ENCODE data around the gene HSD3B2.

Gene HSD3B2

GRCh38 chr1:119385650-119386049, 29.3 kb upstream of the HSD3B2 start:
- H3K4me1 Mint-ChIP-seq = no peaks in the 10 kb centered on the region
- no peak overlapping the region for H3K27ac Mint-ChIP-seq
- H3K36me3 Mint-ChIP-seq = no peaks in the 10 kb centered on the region
- no peaks in the 10 kb centered on the region for H3K9me3 Mint-ChIP-seq
- H3K27me3 Mint-ChIP-seq = peaks cover 7% of the 10 kb centered on the region
- H3K4me3 Mint-ChIP-seq = no peak overlapping the region

GRCh38 chr1:119387858-119388257, 27.1 kb upstream of the HSD3B2 start:
- Mint-ChIP-seq H3K9me3 (no peaks in the 10 kb centered on the region), H3K4me3 (no peak overlapping the region), H3K27me3 (peaks cover 7% of the 10 kb centered on the region), H3K36me3 (no peaks in the 10 kb centered on the region), H3K27ac (no peak overlapping the region), H3K4me1 (no peaks in the 10 kb centered on the region)

GRCh38 chr1:119388450-119388849, 26.5 kb upstream of the HSD3B2 start:
- no peak overlapping the region for H3K27ac Mint-ChIP-seq
- H3K9me3 Mint-ChIP-seq = no peaks in the 10 kb centered on the region
- peaks cover 11% of the 10 kb centered on the region for H3K27me3 Mint-ChIP-seq
- H3K36me3 Mint-ChIP-seq = no peaks in the 10 kb centered on the region
- H3K4me3 Mint-ChIP-seq = no peak overlapping the region
- no peaks in the 10 kb centered on the region for H3K4me1 Mint-ChIP-seq

- Mint-ChIP-seq H3K36me3 (no peaks in the 10 kb centered on the region), H3K9me3 (no peaks in the 10 kb centered on the region), H3K27me3 (peaks cover 11% of the 10 kb centered on the region), H3K4me3 (no peak overlapping the region), H3K4me1 (no peaks in the 10 kb centered on the region), H3K27ac (no peak overlapping the region)
Measured at GRCh38 chr1:119390526-119390925, 24.4 kb upstream of the HSD3B2 start.

- Mint-ChIP-seq H3K9me3 (no peaks in the 10 kb centered on the region), H3K27me3 (peaks cover 11% of the 10 kb centered on the region), H3K27ac (no peak overlapping the region), H3K36me3 (no peaks in the 10 kb centered on the region), H3K4me3 (no peak overlapping the region), H3K4me1 (no peaks in the 10 kb centered on the region)
Measured at GRCh38 chr1:119391749-119392148, 23.2 kb upstream of the HSD3B2 start.

- Mint-ChIP-seq H3K4me3 (no peak overlapping the region), H3K4me1 (no peaks in the 10 kb centered on the region), H3K27me3 (peaks cover 11% of the 10 kb centered on the region), H3K27ac (no peak overlapping the region), H3K36me3 (no peaks in the 10 kb centered on the region), H3K9me3 (no peaks in the 10 kb centered on the region)
Measured at GRCh38 chr1:119394085-119394484, 20.9 kb upstream of the HSD3B2 start.

GRCh38 chr1:119396982-119397381, 18.0 kb upstream of the HSD3B2 start:
- Mint-ChIP-seq H3K4me1 (no peaks in the 10 kb centered on the region), H3K27ac (no peak overlapping the region), H3K36me3 (no peaks in the 10 kb centered on the region), H3K27me3 (peaks cover 7% of the 10 kb centered on the region), H3K9me3 (no peaks in the 10 kb centered on the region), H3K4me3 (no peak overlapping the region)

- Mint-ChIP-seq H3K36me3 (no peaks in the 10 kb centered on the region), H3K27me3 (peaks cover 9% of the 10 kb centered on the region), H3K4me1 (no peaks in the 10 kb centered on the region), H3K27ac (no peak overlapping the region), H3K4me3 (no peak overlapping the region), H3K9me3 (peaks cover 5% of the 10 kb centered on the region)
Measured at GRCh38 chr1:119397986-119398385, 17.0 kb upstream of the HSD3B2 start.

GRCh38 chr1:119404736-119405135, 10.2 kb upstream of the HSD3B2 start:
- H3K9me3 Mint-ChIP-seq = peaks cover 5% of the 10 kb centered on the region
- no peaks in the 10 kb centered on the region for H3K36me3 Mint-ChIP-seq
- H3K4me3 Mint-ChIP-seq = no peak overlapping the region
- no peaks in the 10 kb centered on the region for H3K4me1 Mint-ChIP-seq
- peaks cover 13% of the 10 kb centered on the region for H3K27me3 Mint-ChIP-seq
- no peak overlapping the region for H3K27ac Mint-ChIP-seq

- Mint-ChIP-seq H3K27me3 (peaks cover 8% of the 10 kb centered on the region), H3K36me3 (no peaks in the 10 kb centered on the region), H3K9me3 (no peaks in the 10 kb centered on the region), H3K4me3 (no peak overlapping the region), H3K27ac (no peak overlapping the region), H3K4me1 (no peaks in the 10 kb centered on the region)
Measured at GRCh38 chr1:119409731-119410130, 5.2 kb upstream of the HSD3B2 start.

- Mint-ChIP-seq H3K27ac (no peak overlapping the region), H3K27me3 (peaks cover 2% of the 10 kb centered on the region), H3K4me1 (no peaks in the 10 kb centered on the region), H3K4me3 (no peak overlapping the region), H3K9me3 (no peaks in the 10 kb centered on the region), H3K36me3 (no peaks in the 10 kb centered on the region)
Measured at GRCh38 chr1:119410961-119411360, 4.0 kb upstream of the HSD3B2 start.

GRCh38 chr1:119416006-119416640, 1.2 kb downstream of the HSD3B2 start:
- no peak overlapping the region for H3K27ac Mint-ChIP-seq
- no peaks in the 10 kb centered on the region for H3K36me3 Mint-ChIP-seq
- H3K9me3 Mint-ChIP-seq = no peaks in the 10 kb centered on the region
- H3K27me3 Mint-ChIP-seq = no peaks in the 10 kb centered on the region
- H3K4me1 Mint-ChIP-seq = no peaks in the 10 kb centered on the region
- H3K4me3 Mint-ChIP-seq = no peak overlapping the region

- no peaks in the 10 kb centered on the region for H3K36me3 Mint-ChIP-seq
- no peaks in the 10 kb centered on the region for H3K4me1 Mint-ChIP-seq
- no peaks in the 10 kb centered on the region for H3K9me3 Mint-ChIP-seq
- no peak overlapping the region for H3K27ac Mint-ChIP-seq
- no peaks in the 10 kb centered on the region for H3K27me3 Mint-ChIP-seq
- no peak overlapping the region for H3K4me3 Mint-ChIP-seq
Measured at GRCh38 chr1:119419109-119419508, 4.2 kb downstream of the HSD3B2 start.

- Mint-ChIP-seq H3K4me3 (no peak overlapping the region), H3K27ac (no peak overlapping the region), H3K27me3 (no peaks in the 10 kb centered on the region), H3K4me1 (no peaks in the 10 kb centered on the region), H3K36me3 (no peaks in the 10 kb centered on the region), H3K9me3 (no peaks in the 10 kb centered on the region)
Measured at GRCh38 chr1:119420638-119421037, 5.7 kb downstream of the HSD3B2 start.

- H3K27me3 Mint-ChIP-seq = no peaks in the 10 kb centered on the region
- H3K9me3 Mint-ChIP-seq = no peaks in the 10 kb centered on the region
- no peaks in the 10 kb centered on the region for H3K36me3 Mint-ChIP-seq
- H3K4me1 Mint-ChIP-seq = no peaks in the 10 kb centered on the region
- no peak overlapping the region for H3K27ac Mint-ChIP-seq
- no peak overlapping the region for H3K4me3 Mint-ChIP-seq
Measured at GRCh38 chr1:119422631-119423030, 7.7 kb downstream of the HSD3B2 start.

GRCh38 chr1:119428991-119429390, 14.0 kb downstream of the HSD3B2 start:
- Mint-ChIP-seq H3K36me3 (no peaks in the 10 kb centered on the region), H3K9me3 (no peaks in the 10 kb centered on the region), H3K4me1 (no peaks in the 10 kb centered on the region), H3K27ac (no peak overlapping the region), H3K4me3 (no peak overlapping the region), H3K27me3 (peaks cover 7% of the 10 kb centered on the region)

- no peaks in the 10 kb centered on the region for H3K9me3 Mint-ChIP-seq
- H3K4me3 Mint-ChIP-seq = no peak overlapping the region
- no peak overlapping the region for H3K27ac Mint-ChIP-seq
- no peaks in the 10 kb centered on the region for H3K4me1 Mint-ChIP-seq
- no peaks in the 10 kb centered on the region for H3K36me3 Mint-ChIP-seq
- H3K27me3 Mint-ChIP-seq = peaks cover 8% of the 10 kb centered on the region
Measured at GRCh38 chr1:119429687-119430086, 14.7 kb downstream of the HSD3B2 start.
